ENCODE data around the gene CYP4A22.
"Not testable (repeated sequence)": the region's sequence is repeated elsewhere in the genome, so short reads cannot be mapped to it uniquely, and the experiment has no call there.

CYP4A22 gene

GRCh38 chr1:47137198-47137597 is at the start of gene CYP4A22:
Gene CYP4A22 (plus strand): TSS chr1:47137441. CDS start chr1:47137486, 45 bp downstream.
- Mint-ChIP-seq H3K36me3 (no peaks in the 10 kb centered on the region), H3K4me3 (no peak within 1 kb of the TSS), H3K27me3 (peaks cover 5% of the 10 kb centered on the region), H3K27ac (no peak within 1 kb of the TSS), H3K9me3 (ENCODE audit: low read depth) (no peaks in the 10 kb centered on the region), H3K4me1 (ENCODE audit: low read depth) (no peaks in the 10 kb centered on the region)

- not testable (repeated sequence) for H3K27ac Mint-ChIP-seq, H3K36me3 Mint-ChIP-seq
These were observed 47.9 kb upstream of the CYP4A22 start for GRCh38 chr1:47089356-47089755.

GRCh38 chr1:47091476-47091875 is 45.8 kb upstream of the CYP4A22 start:
- H3K36me3 Mint-ChIP-seq; H3K4me3 Mint-ChIP-seq; H3K27me3 Mint-ChIP-seq; H3K4me1 Mint-ChIP-seq (ENCODE audit: low read depth); H3K9me3 Mint-ChIP-seq (ENCODE audit: low read depth); H3K27ac Mint-ChIP-seq: not testable (repeated sequence)

More at GRCh38 chr1:47089356-47089755, 47.9 kb upstream of the CYP4A22 start:
- H3K9me3 Mint-ChIP-seq (ENCODE audit: low read depth); H3K4me1 Mint-ChIP-seq (ENCODE audit: low read depth); H3K4me3 Mint-ChIP-seq; H3K27me3 Mint-ChIP-seq: not testable (repeated sequence)

- H3K36me3 Mint-ChIP-seq, result no peaks in the 10 kb centered on the region
- H3K4me3 Mint-ChIP-seq, result no peak overlapping the region
- peaks cover 11% of the 10 kb centered on the region for H3K9me3 Mint-ChIP-seq (ENCODE audit: low read depth)
- no peaks in the 10 kb centered on the region for H3K4me1 Mint-ChIP-seq (ENCODE audit: low read depth)
- peaks cover 14% of the 10 kb centered on the region for H3K27me3 Mint-ChIP-seq
- no peak overlapping the region for H3K27ac Mint-ChIP-seq
These were observed 32.4 kb upstream of the CYP4A22 start for GRCh38 chr1:47104816-47105215.

GRCh38 chr1:47106792-47107191 is 30.4 kb upstream of the CYP4A22 start:
- Mint-ChIP-seq H3K4me1 (ENCODE audit: low read depth) (no peaks in the 10 kb centered on the region), H3K27me3 (peaks cover 15% of the 10 kb centered on the region), H3K9me3 (ENCODE audit: low read depth) (peaks cover 10% of the 10 kb centered on the region), H3K27ac (no peak overlapping the region), H3K36me3 (no peaks in the 10 kb centered on the region), H3K4me3 (no peak overlapping the region)

GRCh38 chr1:47107851-47108574 is 29.2 kb upstream of the CYP4A22 start:
- H3K27ac Mint-ChIP-seq; H3K4me3 Mint-ChIP-seq; H3K36me3 Mint-ChIP-seq; H3K9me3 Mint-ChIP-seq (ENCODE audit: low read depth); H3K4me1 Mint-ChIP-seq (ENCODE audit: low read depth): not testable (repeated sequence)
- H3K27me3 Mint-ChIP-seq, result peaks cover 15% of the 10 kb centered on the region

GRCh38 chr1:47109482-47109881 is 27.8 kb upstream of the CYP4A22 start:
- H3K36me3 Mint-ChIP-seq; H3K27ac Mint-ChIP-seq; H3K4me1 Mint-ChIP-seq (ENCODE audit: low read depth); H3K9me3 Mint-ChIP-seq (ENCODE audit: low read depth); H3K4me3 Mint-ChIP-seq: not testable (repeated sequence)
- peaks cover 21% of the 10 kb centered on the region for H3K27me3 Mint-ChIP-seq

- peaks cover 17% of the 10 kb centered on the region for H3K27me3 Mint-ChIP-seq
- H3K9me3 Mint-ChIP-seq (ENCODE audit: low read depth), result no peaks in the 10 kb centered on the region
- H3K4me1 Mint-ChIP-seq (ENCODE audit: low read depth), result no peaks in the 10 kb centered on the region
- no peaks in the 10 kb centered on the region for H3K36me3 Mint-ChIP-seq
- H3K4me3 Mint-ChIP-seq, result no peak overlapping the region
- H3K27ac Mint-ChIP-seq, result no peak overlapping the region
These were observed 24.1 kb upstream of the CYP4A22 start for GRCh38 chr1:47113178-47113577.

GRCh38 chr1:47121039-47121438 is 16.2 kb upstream of the CYP4A22 start:
- H3K4me3 Mint-ChIP-seq; H3K36me3 Mint-ChIP-seq; H3K27ac Mint-ChIP-seq; H3K9me3 Mint-ChIP-seq (ENCODE audit: low read depth); H3K4me1 Mint-ChIP-seq (ENCODE audit: low read depth): not testable (repeated sequence)
- peaks cover 16% of the 10 kb centered on the region for H3K27me3 Mint-ChIP-seq

GRCh38 chr1:47124834-47125233 is 12.4 kb upstream of the CYP4A22 start:
- H3K4me1 Mint-ChIP-seq (ENCODE audit: low read depth); H3K27ac Mint-ChIP-seq; H3K27me3 Mint-ChIP-seq; H3K4me3 Mint-ChIP-seq; H3K36me3 Mint-ChIP-seq; H3K9me3 Mint-ChIP-seq (ENCODE audit: low read depth): not testable (repeated sequence)

- H3K27me3 Mint-ChIP-seq, result peaks cover 10% of the 10 kb centered on the region
- H3K4me1 Mint-ChIP-seq (ENCODE audit: low read depth); H3K27ac Mint-ChIP-seq; H3K4me3 Mint-ChIP-seq; H3K36me3 Mint-ChIP-seq; H3K9me3 Mint-ChIP-seq (ENCODE audit: low read depth): not testable (repeated sequence)
These were observed 10.2 kb upstream of the CYP4A22 start for GRCh38 chr1:47126997-47127396.

GRCh38 chr1:47128221-47128620 is 9.0 kb upstream of the CYP4A22 start:
- H3K4me3 Mint-ChIP-seq, result no peak overlapping the region
- H3K9me3 Mint-ChIP-seq (ENCODE audit: low read depth), result no peaks in the 10 kb centered on the region
- peaks cover 10% of the 10 kb centered on the region for H3K27me3 Mint-ChIP-seq
- no peaks in the 10 kb centered on the region for H3K36me3 Mint-ChIP-seq
- no peak overlapping the region for H3K27ac Mint-ChIP-seq
- no peaks in the 10 kb centered on the region for H3K4me1 Mint-ChIP-seq (ENCODE audit: low read depth)

- not testable (repeated sequence) for H3K36me3 Mint-ChIP-seq; H3K4me3 Mint-ChIP-seq; H3K9me3 Mint-ChIP-seq (ENCODE audit: low read depth); H3K27ac Mint-ChIP-seq; H3K4me1 Mint-ChIP-seq (ENCODE audit: low read depth)
- peaks cover 10% of the 10 kb centered on the region for H3K27me3 Mint-ChIP-seq
These were observed 8.4 kb upstream of the CYP4A22 start for GRCh38 chr1:47128854-47129253.

- H3K9me3 Mint-ChIP-seq (ENCODE audit: low read depth); H3K4me1 Mint-ChIP-seq (ENCODE audit: low read depth); H3K36me3 Mint-ChIP-seq; H3K27me3 Mint-ChIP-seq; H3K4me3 Mint-ChIP-seq; H3K27ac Mint-ChIP-seq: not testable (repeated sequence)
These were observed 7.6 kb upstream of the CYP4A22 start for GRCh38 chr1:47129489-47130230.

- H3K4me3 Mint-ChIP-seq; H3K27ac Mint-ChIP-seq; H3K27me3 Mint-ChIP-seq; H3K9me3 Mint-ChIP-seq (ENCODE audit: low read depth); H3K4me1 Mint-ChIP-seq (ENCODE audit: low read depth); H3K36me3 Mint-ChIP-seq: not testable (repeated sequence)
These were observed 4.6 kb upstream of the CYP4A22 start for GRCh38 chr1:47132665-47133064.
